Testis (tissue), 3 donors: ENCODE data around the gene MYMX. TPM values are rescaled to one million over a fixed set of nuclear protein-coding genes. Genes with fewer than 3 reads are reported as not detected.

ENCODE experiments used
- DNase-seq: peaks from one replicate; pipeline ENCODE4 v3.0.0-alpha.2; 2019
- H3K27ac ChIP-seq, 2 donors: fragments of 200-600 bp; sonication (generic); one replicate each; pipeline ENCODE4 v1.5.1; 2019
- H3K27me3 ChIP-seq: fragments of 200-600 bp; sonication (generic); one replicate; pipeline ENCODE4 v1.5.1; 2019
- H3K36me3 ChIP-seq: fragments of 200-600 bp; sonication (generic); one replicate; pipeline ENCODE4 v1.5.1; 2017; ENCODE audit warnings: low read depth; ENCODE audit errors: missing control alignments
- H3K4me1 ChIP-seq: fragments of 200-600 bp; sonication (generic); one replicate; pipeline ENCODE4 v1.5.1; 2019
- H3K4me3 ChIP-seq, 2 donors: fragments of 200-600 bp; sonication (generic); one replicate each; pipeline ENCODE4 v1.5.1; 2017 to 2019
- H3K9me3 ChIP-seq: fragments of 200-600 bp; sonication (generic); one replicate; pipeline ENCODE4 v1.5.1; 2017
- CTCF ChIP-seq, 3 experiments: fragments of 450-650 bp in 2 of 3; fragments of 200-600 bp in 1 of 3; sonication (generic) in 1 of 3; IDR thresholded peaks; one replicate each; pipeline ENCODE4 v1.5.1; 2016 to 2019; ENCODE audit warnings: antibody characterized with exemption in 3 of 3, mild to moderate bottlenecking in 2 of 3, moderate library complexity in 1 of 3
- POLR2A ChIP-seq: fragments of 450-650 bp; IDR thresholded peaks from one replicate; pipeline ENCODE4 v1.6.1; 2017; ENCODE audit warnings: antibody characterized with exemption, mild to moderate bottlenecking, moderate library complexity
- WGBS, 2 donors: methylation state at CpG; one replicate each; pipeline ENCODE4 v1.1.5; 2018; 5-methylcytosine and 5-hydroxymethylcytosine counted together
- intact Hi-C: fragments of 100-400 bp; cut with DNase I; formaldehyde crosslinking; loops from one replicate; pipeline ENCODE4 v1.15.1; 2023; ENCODE audit warnings: low total_unique reads
- polyA plus RNA-seq: library from polyadenylated mRNA; stranded (reverse); fragments of 350-450 nt; fragmentation: Illumina TruSeq; extraction: RNeasy Lipid Tissue Mini Kit (QIAGEN cat#74804); gene quantifications from one replicate; pipeline ENCODE4 v1.2.3, GENCODE V29; 2014; ENCODE audit warnings: low read depth, low replicate concordance; ENCODE audit not compliant: insufficient read depth
- total RNA-seq, 2 donors: library from RNA; depleted of rRNA; stranded (reverse); fragments of >200 nt; gene quantifications; one replicate each; pipeline ENCODE4 v1.2.3, GENCODE V29; 2016

Gene MYMX
- total and polyA plus RNA-seq, 3 donors from 2014 or later, result 0.73 to 0.87 TPM; not detected in 1

- Histone ChIP-seq H3K9me3 (no peaks in the 10 kb centered on the region), H3K4me1 (peaks cover 20% of the 10 kb centered on the region), H3K4me3 (no peak overlapping the region), H3K27ac (peak overlapping the region in 1 of 2 donors; percentile 90), H3K36me3 (no peaks in the 10 kb centered on the region), H3K27me3 (no peaks in the 10 kb centered on the region)
- WGBS, 2 donors, result 74 to 75% methylated on average over 6 to 9 of the region's 9 CpGs
- no peak for DNase-seq
- no peak for TF ChIP-seq CTCF (IDR thresholded peaks at IDR 0.05)
- TF ChIP-seq POLR2A, result no peak
- intact Hi-C loops, result no loop called here
Observed at GRCh38 chr6:44258325-44258863, 41.7 kb downstream of the MYMX start.

GRCh38 chr6:44258921-44259320, 42.2 kb downstream of the MYMX start:
- 79 to 95% methylated on average over 2 to 3 of the region's 3 CpGs for WGBS, 2 donors

GRCh38 chr6:44260011-44260410, 43.3 kb downstream of the MYMX start:
- H3K4me3 ChIP-seq, result no peak overlapping the region

More at GRCh38 chr6:44258921-44259320, 42.2 kb downstream of the MYMX start:
- H3K27ac ChIP-seq, result no peak overlapping the region
- H3K4me3 ChIP-seq, result no peak overlapping the region
- H3K4me1 ChIP-seq, result peaks cover 25% of the 10 kb centered on the region
- H3K27me3 ChIP-seq, result no peaks in the 10 kb centered on the region
- DNase-seq, result no peak
- intact Hi-C loops, result no loop called here
- H3K9me3 ChIP-seq, result no peaks in the 10 kb centered on the region
- TF ChIP-seq POLR2A (no peak), CTCF (IDR thresholded peaks at IDR 0.05) (no peak)
- no peaks in the 10 kb centered on the region for H3K36me3 ChIP-seq

GRCh38 chr6:44260451-44261297, 43.9 kb downstream of the MYMX start:
- no peak for DNase-seq
- no peaks in the 10 kb centered on the region for H3K27me3 ChIP-seq
- TF ChIP-seq POLR2A (no peak), CTCF (IDR thresholded peaks at IDR 0.05) (no peak)
- H3K9me3 ChIP-seq, result no peaks in the 10 kb centered on the region
- intact Hi-C loops, result loop anchor here (10.0 kb wide), 1 partner anchor 194 kb away; no protein-coding TSS in a partner anchor
- no peak overlapping the region for H3K4me3 ChIP-seq
- peaks cover 35% of the 10 kb centered on the region for H3K4me1 ChIP-seq
- H3K27ac ChIP-seq, result no peak overlapping the region
- WGBS, 2 donors, result 96 to 97% methylated on average over 6 of the region's 6 CpGs
- H3K36me3 ChIP-seq, result no peaks in the 10 kb centered on the region

More at GRCh38 chr6:44260011-44260410, 43.3 kb downstream of the MYMX start:
- no peak for DNase-seq
- Histone ChIP-seq H3K27ac (no peak overlapping the region), H3K4me1 (peaks cover 35% of the 10 kb centered on the region), H3K9me3 (no peaks in the 10 kb centered on the region), H3K27me3 (no peaks in the 10 kb centered on the region), H3K36me3 (no peaks in the 10 kb centered on the region)
- 96% methylated on average over 8 of the region's 8 CpGs; no CpG with 5 or more reads in 1 of the 2 donors for WGBS, 2 donors
- TF ChIP-seq CTCF (IDR thresholded peaks at IDR 0.05) (no peak), POLR2A (no peak)
- intact Hi-C loops, result loop anchor here (10.0 kb wide), 1 partner anchor 195 kb away; no protein-coding TSS in a partner anchor
